CD4-positive, alpha-beta memory T cell (primary cell): ENCODE measurements around the gene CERS4. TPM values are rescaled to one million over a fixed set of nuclear protein-coding genes. Genes with fewer than 3 reads are reported as not detected.

Experiments
- CTCF ChIA-PET: fragments of 350-600 bp; sonication (Branson Sonifier 250); formaldehyde crosslinking; loops from one replicate; lab custom pipeline; 2021; ENCODE audit warnings: inconsistent platforms; ENCODE audit not compliant: partially characterized antibody; lab: Charles Lee
- POLR2A ChIA-PET: fragments of 350-600 bp; sonication (Branson Sonifier 250); formaldehyde crosslinking; loops from one replicate; lab custom pipeline; 2021; ENCODE audit not compliant: partially characterized antibody; lab: Charles Lee
- DNase-seq, 5 donors: peaks; one replicate each; pipeline versions ENCODE4 v3.0.0 to v3.0.0-alpha.2; 2020 to 2022; ENCODE audit warnings: mixed read lengths in 1 of 5
- H3K27ac ChIP-seq: one replicate; pipeline ENCODE4 v1.7.0; 2013; ENCODE audit warnings: low read depth, low read length
- H3K27me3 ChIP-seq: 2 replicates; pipeline ENCODE4 v1.7.0; 2013; ENCODE audit warnings: mild to moderate bottlenecking, low read length, moderate library complexity; ENCODE audit not compliant: insufficient read depth
- H3K36me3 ChIP-seq: 2 replicates; pipeline ENCODE4 v1.7.0; 2013; ENCODE audit warnings: mild to moderate bottlenecking, low read length, moderate library complexity; ENCODE audit not compliant: insufficient read depth
- H3K4me1 ChIP-seq: 2 replicates; pipeline ENCODE4 v1.7.0; 2013; ENCODE audit warnings: mild to moderate bottlenecking, low read length, moderate library complexity; ENCODE audit not compliant: insufficient read depth
- H3K4me3 ChIP-seq, 2 donors: one replicate each; pipeline ENCODE4 v1.7.0; 2013; ENCODE audit warnings: low read length in 2 of 2, mild to moderate bottlenecking in 1 of 2
- H3K9me3 ChIP-seq, 2 donors: one replicate each; pipeline ENCODE4 v1.7.0; 2013; ENCODE audit warnings: low read length in 2 of 2, control low read depth in 1 of 2; ENCODE audit not compliant: control insufficient read depth in 1 of 2
- H3K27ac Mint-ChIP-seq, 7 donors: one replicate each; pipeline ENCODE4 v1.8.0; 2020 to 2021; ENCODE audit warnings: mixed read lengths in 7 of 7, mild to moderate bottlenecking in 6 of 7, inconsistent platforms in 3 of 7, moderate library complexity in 3 of 7
- H3K27me3 Mint-ChIP-seq, 2 donors: one replicate each; pipeline ENCODE4 v1.8.0; 2020 to 2021; ENCODE audit warnings: mixed read lengths in 2 of 2
- H3K36me3 Mint-ChIP-seq, 2 donors: one replicate each; pipeline ENCODE4 v1.8.0; 2020 to 2021; ENCODE audit warnings: mixed read lengths in 2 of 2, inconsistent platforms in 1 of 2, mild to moderate bottlenecking in 1 of 2
- H3K4me1 Mint-ChIP-seq, 4 donors: one replicate each; pipeline ENCODE4 v1.8.0; 2020 to 2021; ENCODE audit warnings: mixed read lengths in 4 of 4, mild to moderate bottlenecking in 1 of 4
- H3K4me3 Mint-ChIP-seq, 8 donors: one replicate each; pipeline ENCODE4 v1.8.0; 2020 to 2021; ENCODE audit warnings: mixed read lengths in 8 of 8, mild to moderate bottlenecking in 7 of 8, moderate library complexity in 6 of 8, inconsistent platforms in 3 of 8
- H3K9me3 Mint-ChIP-seq, 8 donors: one replicate each; pipeline ENCODE4 v1.8.0; 2020 to 2021; ENCODE audit warnings: mixed read lengths in 8 of 8, mild to moderate bottlenecking in 5 of 8, inconsistent platforms in 3 of 8, moderate library complexity in 1 of 8
- intact Hi-C: fragments of 100-400 bp; cut with micrococcal nuclease; formaldehyde crosslinking; loops from one replicate; pipeline ENCODE4 v1.15.1; 2023
- polyA plus RNA-seq, 2 donors: library from polyadenylated mRNA; unstranded; fragments of 300-500 nt; fragmentation: Illumina TruSeq; gene quantifications; one replicate each; pipeline ENCODE4 v1.2.3, GENCODE V29; 2021
- total RNA-seq, 2 experiments: library from RNA; stranded (reverse); gene quantifications; one replicate each; pipeline ENCODE4 v1.2.3, GENCODE V29; 2021

Gene CERS4
- total and polyA plus RNA-seq, 4 experiments from 2014 or later, result 11.3 to 30.6 (median 22.3) TPM

GRCh38 chr19:8210421-8211101 lies 1.4 kb downstream of the CERS4 start:
- peak overlapping the region; percentile 84 for H3K27ac ChIP-seq
- H3K36me3 ChIP-seq, result no peaks in the 10 kb centered on the region
- H3K4me1 ChIP-seq, result peaks cover 19% of the 10 kb centered on the region
- H3K27ac Mint-ChIP-seq, result peak overlapping the region; percentile 85 to 96 (median 93)
- peaks cover 0 to 1% (median 0%) of the 10 kb centered on the region in 8 donors for H3K9me3 Mint-ChIP-seq
- peaks cover 6 to 21% of the 10 kb centered on the region in 2 donors for H3K36me3 Mint-ChIP-seq
- ChIA-PET CTCF (interaction anchor here (0.6 to 2.0 kb wide), 5 partner anchors 13 to 883 kb away, joined by 3 to 4 read pairs (median 3); no protein-coding TSS in a partner anchor), POLR2A (interaction anchor here (1.4 to 3.4 kb wide), 5 partner anchors 9 to 267 kb away, joined by 3 to 50 read pairs (median 6); partner anchors contain the start of gene TIMM44)
- H3K9me3 ChIP-seq, result no peaks in the 10 kb centered on the region
- no peaks in the 10 kb centered on the region for H3K27me3 Mint-ChIP-seq
- DNase-seq, result no peak
- intact Hi-C loops, result no loop called here
- H3K4me1 Mint-ChIP-seq, result peaks cover 12 to 38% (median 30%) of the 10 kb centered on the region in 4 donors
- peak overlapping the region; percentile 82 to 92 (median 92) for H3K4me3 Mint-ChIP-seq
- peak overlapping the region; percentile 63 to 79 for H3K4me3 ChIP-seq
- no peaks in the 10 kb centered on the region for H3K27me3 ChIP-seq

- ChIA-PET CTCF (interaction anchor here (1.0 kb wide), 1 partner anchor 18 kb away, joined by 3 read pairs; no protein-coding TSS in a partner anchor), POLR2A (interaction anchor here (0.8 to 1.4 kb wide), 2 partner anchors 17 kb away, joined by 3 read pairs; no protein-coding TSS in a partner anchor)
- Mint-ChIP-seq H3K4me3 (peak overlapping the region in 3 of 8 donors; percentile 44 to 66 (median 63)), H3K36me3 (peaks cover 10 to 25% of the 10 kb centered on the region in 2 donors), H3K4me1 (peaks cover 12 to 39% (median 32%) of the 10 kb centered on the region in 4 donors), H3K9me3 (peaks cover 0 to 1% (median 0%) of the 10 kb centered on the region in 8 donors), H3K27ac (peak overlapping the region in 6 of 7 donors; percentile 9 to 83 (median 74)), H3K27me3 (no peaks in the 10 kb centered on the region)
- H3K4me1 ChIP-seq, result peaks cover 19% of the 10 kb centered on the region
- DNase-seq, result no peak
- H3K9me3 ChIP-seq, result no peaks in the 10 kb centered on the region
- intact Hi-C loops, result no loop called here
- no peaks in the 10 kb centered on the region for H3K36me3 ChIP-seq
- H3K27me3 ChIP-seq, result no peaks in the 10 kb centered on the region
- no peak overlapping the region for H3K27ac ChIP-seq
- no peak overlapping the region for H3K4me3 ChIP-seq
These were observed 3.0 kb downstream of the CERS4 start for GRCh38 chr19:8212212-8212611.

GRCh38 chr19:8212916-8213315 lies 3.7 kb downstream of the CERS4 start:
- Histone ChIP-seq H3K4me3 (no peak overlapping the region), H3K4me1 (peaks cover 19% of the 10 kb centered on the region), H3K36me3 (no peaks in the 10 kb centered on the region), H3K27me3 (no peaks in the 10 kb centered on the region), H3K9me3 (no peaks in the 10 kb centered on the region), H3K27ac (no peak overlapping the region)
- no peaks in the 10 kb centered on the region for H3K27me3 Mint-ChIP-seq
- peak overlapping the region in 5 of 7 donors; percentile 6 to 89 (median 48) for H3K27ac Mint-ChIP-seq
- peaks cover 10 to 25% of the 10 kb centered on the region in 2 donors for H3K36me3 Mint-ChIP-seq
- CTCF ChIA-PET, result no interaction called here
- intact Hi-C loops, result no loop called here
- POLR2A ChIA-PET, result interaction anchor here (1.2 to 1.4 kb wide), 2 partner anchors 9 to 18 kb away, joined by 3 to 4 read pairs; no protein-coding TSS in a partner anchor
- DNase-seq, result no peak
- H3K4me1 Mint-ChIP-seq, result peaks cover 12 to 39% (median 31%) of the 10 kb centered on the region in 4 donors
- H3K9me3 Mint-ChIP-seq, result peaks cover 0 to 1% (median 0%) of the 10 kb centered on the region in 8 donors
- H3K4me3 Mint-ChIP-seq, result peak overlapping the region in 4 of 8 donors; percentile 20 to 32 (median 26)

- Histone ChIP-seq H3K4me1 (peaks cover 19% of the 10 kb centered on the region), H3K36me3 (no peaks in the 10 kb centered on the region), H3K27me3 (no peaks in the 10 kb centered on the region), H3K9me3 (no peaks in the 10 kb centered on the region), H3K4me3 (no peak overlapping the region), H3K27ac (no peak overlapping the region)
- Mint-ChIP-seq H3K36me3 (peaks cover 10 to 25% of the 10 kb centered on the region in 2 donors), H3K4me3 (no peak overlapping the region), H3K9me3 (peaks cover 0 to 1% (median 0%) of the 10 kb centered on the region in 8 donors), H3K4me1 (peaks cover 12 to 39% (median 28%) of the 10 kb centered on the region in 4 donors), H3K27ac (peak overlapping the region in 5 of 7 donors; percentile 37 to 88 (median 68)), H3K27me3 (no peaks in the 10 kb centered on the region)
- ChIA-PET CTCF (no interaction called here), POLR2A (interaction anchor here (0.6 to 1.4 kb wide), 3 partner anchors 8 to 53 kb away, joined by 3 to 4 read pairs (median 3); no protein-coding TSS in a partner anchor)
- intact Hi-C loops, result no loop called here
- DNase-seq, result no peak
These were observed 4.9 kb downstream of the CERS4 start for GRCh38 chr19:8213827-8214672.

- no peak for DNase-seq
- H3K27ac ChIP-seq, result no peak overlapping the region
- H3K27me3 ChIP-seq, result no peaks in the 10 kb centered on the region
- ChIA-PET CTCF (no interaction called here), POLR2A (interaction anchor here (0.6 kb wide), 1 partner anchor 52 kb away, joined by 3 read pairs; no protein-coding TSS in a partner anchor)
- no peaks in the 10 kb centered on the region for H3K27me3 Mint-ChIP-seq
- H3K4me3 ChIP-seq, result no peak overlapping the region
- no peaks in the 10 kb centered on the region for H3K36me3 ChIP-seq
- peaks cover 11 to 37% (median 26%) of the 10 kb centered on the region in 4 donors for H3K4me1 Mint-ChIP-seq
- H3K9me3 ChIP-seq, result no peaks in the 10 kb centered on the region
- intact Hi-C loops, result no loop called here
- peaks cover 17% of the 10 kb centered on the region for H3K4me1 ChIP-seq
- no peak overlapping the region for H3K4me3 Mint-ChIP-seq
- peaks cover 10 to 23% of the 10 kb centered on the region in 2 donors for H3K36me3 Mint-ChIP-seq
- peak overlapping the region in 2 of 7 donors; percentile 52 to 79 for H3K27ac Mint-ChIP-seq
- H3K9me3 Mint-ChIP-seq, result peaks cover 0 to 1% (median 0%) of the 10 kb centered on the region in 8 donors
These were observed 5.6 kb downstream of the CERS4 start for GRCh38 chr19:8214802-8215201.

GRCh38 chr19:8215783-8216182 lies 6.6 kb downstream of the CERS4 start:
- no peak overlapping the region for H3K4me3 Mint-ChIP-seq
- POLR2A ChIA-PET, result no interaction called here
- peaks cover 8% of the 10 kb centered on the region for H3K4me1 ChIP-seq

More at GRCh38 chr19:8215783-8216182, 6.6 kb downstream of the CERS4 start:
- no peaks in the 10 kb centered on the region for H3K9me3 ChIP-seq
- no peak for DNase-seq
- no peaks in the 10 kb centered on the region for H3K27me3 ChIP-seq
- Mint-ChIP-seq H3K4me1 (peaks cover 5 to 27% (median 19%) of the 10 kb centered on the region in 4 donors), H3K9me3 (no peaks in the 10 kb centered on the region), H3K27me3 (no peaks in the 10 kb centered on the region), H3K36me3 (peaks cover 10 to 18% of the 10 kb centered on the region in 2 donors), H3K27ac (no peak overlapping the region)
- H3K4me3 ChIP-seq, result no peak overlapping the region
- CTCF ChIA-PET, result no interaction called here
- no peaks in the 10 kb centered on the region for H3K36me3 ChIP-seq
- intact Hi-C loops, result no loop called here
- H3K27ac ChIP-seq, result no peak overlapping the region
